HG02642 (cell line): ENCODE measurements around the gene FUOM.
"Not testable (repeated sequence)": the region's sequence is repeated elsewhere in the genome, so short reads cannot be mapped to it uniquely, and the experiment has no call there.

Experiments used
- ATAC-seq: cut with Tn5 transposase; IDR thresholded peaks from one replicate; pipeline ENCODE4 v1.9.1; 2021; ENCODE audit warnings: mild to moderate bottlenecking; ENCODE audit not compliant: unreplicated experiment, poor library complexity

Gene FUOM

GRCh38 chr10:133388973-133389818 lies 31.4 kb upstream of the FUOM start:
- peak; percentile 78 for ATAC-seq

GRCh38 chr10:133388236-133388972 lies 30.6 kb upstream of the FUOM start:
- ATAC-seq, result no peak

GRCh38 chr10:133386951-133387350 lies 29.1 kb upstream of the FUOM start:
- not testable (repeated sequence) for ATAC-seq

- no peak for ATAC-seq
Observed at GRCh38 chr10:133385214-133385613, 27.4 kb upstream of the FUOM start.

- no peak for ATAC-seq
Observed at GRCh38 chr10:133384071-133384470, 26.3 kb upstream of the FUOM start.

GRCh38 chr10:133383551-133383950 lies 25.7 kb upstream of the FUOM start:
- no peak for ATAC-seq

- no peak for ATAC-seq
Observed at GRCh38 chr10:133381036-133381435, 23.2 kb upstream of the FUOM start.

- ATAC-seq, result no peak
Observed at GRCh38 chr10:133379801-133380666, 22.2 kb upstream of the FUOM start.

- peak; percentile 62 for ATAC-seq
Observed at GRCh38 chr10:133379152-133379800, 21.5 kb upstream of the FUOM start, which contains the start of gene PAOX. Gene PAOX (plus strand): TSS chr10:133379262. CDS start chr10:133379317, 55 bp downstream.

- ATAC-seq, result peak; percentile 48
Observed at GRCh38 chr10:133378251-133379096, 20.7 kb upstream of the FUOM start.

GRCh38 chr10:133377818-133378250 lies 20.0 kb upstream of the FUOM start:
- no peak for ATAC-seq

- ATAC-seq, result no peak
Observed at GRCh38 chr10:133377025-133377817, 19.4 kb upstream of the FUOM start.

- not testable (repeated sequence) for ATAC-seq
Observed at GRCh38 chr10:133376183-133376582, 18.4 kb upstream of the FUOM start.

GRCh38 chr10:133375357-133376115 lies 17.7 kb upstream of the FUOM start:
- no peak for ATAC-seq

- peak; percentile 93 for ATAC-seq
Observed at GRCh38 chr10:133373174-133374090, 15.6 kb upstream of the FUOM start, which contains the start of gene ECHS1. Gene ECHS1 (minus strand): TSS chr10:133373354. CDS start chr10:133373333, 21 bp downstream.

GRCh38 chr10:133372507-133372906 lies 14.7 kb upstream of the FUOM start:
- no peak for ATAC-seq
